H1 (cell line): Measurements from ENCODE around the gene SMC6. TPM values are rescaled to one million over a fixed set of nuclear protein-coding genes. Genes with fewer than 3 reads are reported as not detected.

Experiments
- CTCF ChIA-PET: fragments of 300-600 bp; sonication (Branson Sonifier 250); formaldehyde crosslinking; loops from one replicate; lab custom pipeline; 2021; ENCODE audit not compliant: partially characterized antibody; lab: Charles Lee
- POLR2A ChIA-PET: fragments of 300-600 bp; sonication (Branson Sonifier 250); formaldehyde crosslinking; loops from one replicate; lab custom pipeline; 2021; ENCODE audit warnings: inconsistent platforms; ENCODE audit not compliant: partially characterized antibody; lab: Charles Lee
- DNase-seq, 2 experiments: peaks; one replicate each; pipeline versions ENCODE4 v3.0.0 to v3.0.0-alpha.2; 2010 to 2022; ENCODE audit warnings: low spot score in 2 of 2, low read depth in 1 of 2, mixed read lengths in 1 of 2
- FAIRE-seq: peaks from 2 replicates; lab custom pipeline; 2011; peaks lifted over from hg19 to GRCh38; lab: Jason Lieb, UNC
- H2AFZ ChIP-seq: 2 replicates; pipeline ENCODE4 v1.8.1; 2012; ENCODE audit warnings: low read length, inconsistent platforms
- H2AK5ac ChIP-seq: 2 replicates; pipeline ENCODE4 v1.6.1; 2013; ENCODE audit warnings: low read depth, low read length
- H2BK120ac ChIP-seq: replicated peaks from 2 replicates; pipeline ENCODE3; 2013; ENCODE audit warnings: low read depth, low read length, inconsistent platforms
- H2BK12ac ChIP-seq: 2 replicates; pipeline ENCODE4 v1.6.1; 2013; ENCODE audit warnings: low read depth, low read length
- H2BK15ac ChIP-seq: 2 replicates; pipeline ENCODE4 v1.6.1; 2013; ENCODE audit warnings: low read length
- H2BK20ac ChIP-seq: 2 replicates; pipeline ENCODE4 v1.6.1; 2013; ENCODE audit warnings: low read length
- H2BK5ac ChIP-seq: 2 replicates; pipeline ENCODE4 v1.6.1; 2013; ENCODE audit warnings: low read depth, low read length
- H3K14ac ChIP-seq: 2 replicates; pipeline ENCODE4 v1.6.1; 2013; ENCODE audit warnings: inconsistent platforms; ENCODE audit not compliant: insufficient read length
- H3K18ac ChIP-seq: 2 replicates; pipeline ENCODE4 v1.6.1; 2013; ENCODE audit warnings: low read length; ENCODE audit errors: extremely low read depth
- H3K23ac ChIP-seq: 2 replicates; pipeline ENCODE4 v1.6.1; 2013; ENCODE audit warnings: inconsistent platforms; ENCODE audit not compliant: insufficient read length
- H3K23me2 ChIP-seq: 2 replicates; pipeline ENCODE4 v1.6.1; 2013; ENCODE audit warnings: low read depth, low read length
- H3K27ac ChIP-seq: 2 replicates; pipeline ENCODE4 v1.6.1; 2011; ENCODE audit warnings: low read depth, low read length, inconsistent platforms
- H3K27me3 ChIP-seq, 4 experiments: replicated peaks in 1 of 4; 1 replicate in 1 of 4; 2 replicates in 3 of 4; pipeline versions ENCODE4 v1.6.1 to v1.8.1; 2011 to 2013; ENCODE audit warnings: low read length in 3 of 4, mild to moderate bottlenecking in 3 of 4, inconsistent platforms in 2 of 4, mixed read lengths in 2 of 4, moderate library complexity in 1 of 4; ENCODE audit not compliant: control insufficient read depth in 3 of 4, insufficient read depth in 3 of 4; ENCODE audit errors: extremely low read depth in 1 of 4
- H3K36me3 ChIP-seq, 4 experiments: 2 replicates each; pipeline versions ENCODE4 v1.6.1 to v1.8.1; 2011 to 2013; ENCODE audit warnings: mild to moderate bottlenecking in 4 of 4, low read length in 3 of 4, moderate library complexity in 2 of 4, control low read depth in 1 of 4, inconsistent platforms in 1 of 4; ENCODE audit not compliant: insufficient read depth in 4 of 4, control insufficient read depth in 2 of 4
- H3K4ac ChIP-seq: replicated peaks from 2 replicates; pipeline ENCODE3; 2013; ENCODE audit warnings: low read length, low read depth, mixed read lengths, inconsistent platforms; ENCODE audit not compliant: insufficient read length
- H3K4me1 ChIP-seq, 4 experiments: replicated peaks in 1 of 4; 1 replicate in 1 of 4; 2 replicates in 3 of 4; pipeline versions ENCODE4 v1.6.1 to v1.8.1; 2011 to 2013; ENCODE audit warnings: low read length in 3 of 4, inconsistent platforms in 2 of 4, mixed read lengths in 1 of 4; ENCODE audit not compliant: insufficient read depth in 4 of 4, control insufficient read depth in 3 of 4
- H3K4me2 ChIP-seq, 2 experiments: 2 replicates each; pipeline versions ENCODE4 v1.6.1 to v1.8.1; 2011 to 2013; ENCODE audit warnings: low read depth in 2 of 2, low read length in 2 of 2, control low read depth in 1 of 2, inconsistent platforms in 1 of 2, mild to moderate bottlenecking in 1 of 2; ENCODE audit not compliant: insufficient read depth in 1 of 2
- H3K4me3 ChIP-seq, 4 experiments: fragments of 200-600, 300-600 bp in 1 of 4; sonication (generic), shearing (Covaris generic), sonication (Bioruptor Twin) in 1 of 4; 2 replicates each; pipeline versions ENCODE4 v1.5.1 to v1.8.1; 2011 to 2016; ENCODE audit warnings: low read length in 4 of 4, low read depth in 3 of 4, control low read depth in 2 of 4, inconsistent platforms in 2 of 4, mild to moderate bottlenecking in 2 of 4, mixed read lengths in 1 of 4, moderate library complexity in 1 of 4; ENCODE audit not compliant: insufficient read depth in 2 of 4; ENCODE audit errors: extremely low read depth in 1 of 4
- H3K56ac ChIP-seq: replicated peaks from 2 replicates; pipeline ENCODE3; 2013; ENCODE audit warnings: low read depth, mild to moderate bottlenecking, mixed read lengths, low read length, inconsistent platforms; ENCODE audit not compliant: insufficient read length
- H3K79me1 ChIP-seq: 2 replicates; pipeline ENCODE4 v1.6.1; 2013; ENCODE audit warnings: low read depth, low read length, control low read depth
- H3K79me2 ChIP-seq, 2 experiments: 2 replicates each; pipeline versions ENCODE4 v1.6.1 to v1.8.1; 2012 to 2013; ENCODE audit warnings: low read length in 2 of 2, mild to moderate bottlenecking in 2 of 2, inconsistent platforms in 1 of 2; ENCODE audit not compliant: insufficient read depth in 2 of 2, control insufficient read depth in 1 of 2
- H3K9ac ChIP-seq, 4 experiments: replicated peaks in 1 of 4; 1 replicate in 1 of 4; 2 replicates in 3 of 4; pipeline versions ENCODE4 v1.6.1 to v1.8.1; 2011 to 2013; ENCODE audit warnings: low read depth in 3 of 4, low read length in 3 of 4, control low read depth in 2 of 4, mild to moderate bottlenecking in 2 of 4, moderate library complexity in 2 of 4, inconsistent platforms in 1 of 4; ENCODE audit errors: extremely low read depth in 1 of 4
- H3K9me3 ChIP-seq, 2 experiments: 2 replicates each; pipeline versions ENCODE4 v1.6.1 to v1.8.1; 2012 to 2013; ENCODE audit warnings: mild to moderate bottlenecking in 2 of 2, moderate library complexity in 2 of 2, control low read depth in 1 of 2, inconsistent platforms in 1 of 2, low read depth in 1 of 2, low read length in 1 of 2, mixed read lengths in 1 of 2; ENCODE audit not compliant: insufficient read depth in 2 of 2
- H4K20me1 ChIP-seq, 2 experiments: replicated peaks in 1 of 2; 2 replicates each; pipeline versions ENCODE3 to v1.8.1; 2011 to 2013; ENCODE audit warnings: inconsistent platforms in 2 of 2, low read length in 2 of 2, mild to moderate bottlenecking in 1 of 2; ENCODE audit not compliant: insufficient read depth in 2 of 2, control insufficient read depth in 1 of 2
- H4K5ac ChIP-seq: 2 replicates; pipeline ENCODE4 v1.6.1; 2013; ENCODE audit warnings: low read length, low read depth, mixed read lengths, inconsistent platforms; ENCODE audit not compliant: insufficient read length
- H4K8ac ChIP-seq: 2 replicates; pipeline ENCODE4 v1.8.0; 2013; ENCODE audit warnings: mild to moderate bottlenecking, moderate library complexity, low read length, inconsistent platforms; ENCODE audit not compliant: insufficient read depth; ENCODE audit errors: extremely low read depth
- H4K91ac ChIP-seq: replicated peaks from 2 replicates; pipeline ENCODE3; 2013; ENCODE audit warnings: low read length, mixed read lengths, inconsistent platforms; ENCODE audit not compliant: insufficient read length
- ASH2L ChIP-seq: fragments of 200-600, 300-600 bp; sonication (generic); IDR thresholded peaks from one replicate; pipeline ENCODE4 v1.7.1; 2017; ENCODE audit warnings: low read length
- BACH1 ChIP-seq: IDR thresholded peaks from 2 replicates; pipeline ENCODE4 v1.6.1; 2012; ENCODE audit warnings: low read length, improper control_type of control experiment
- BCL11A ChIP-seq, 2 experiments: IDR thresholded peaks; one replicate each; pipeline ENCODE4 v1.6.1; 2011; ENCODE audit warnings: low read depth in 2 of 2, low read length in 2 of 2, mild to moderate bottlenecking in 2 of 2
- CBX8 ChIP-seq: fragments of 300-800, 300-1000 bp; sonication (generic); IDR thresholded peaks from 2 replicates; pipeline ENCODE4 v1.7.1; 2016; ENCODE audit warnings: low read depth, low read length, borderline replicate concordance
- CHD1 ChIP-seq: IDR thresholded peaks from 2 replicates; pipeline ENCODE4 v1.6.1; 2012; ENCODE audit warnings: low read depth, low read length, improper control_type of control experiment
- CTBP2 ChIP-seq: IDR thresholded peaks from 2 replicates; pipeline ENCODE4 v1.7.0; 2011; ENCODE audit warnings: borderline replicate concordance, mild to moderate bottlenecking, moderate library complexity, mixed read lengths, low read length; ENCODE audit not compliant: insufficient read depth, insufficient read length
- EP300 ChIP-seq, 2 experiments: IDR thresholded peaks; 1 replicate in 1 of 2; 2 replicates in 1 of 2; pipeline ENCODE4 v1.6.1; 2011 to 2012; ENCODE audit warnings: low read depth in 2 of 2, low read length in 2 of 2, mild to moderate bottlenecking in 2 of 2, borderline replicate concordance in 1 of 2, inconsistent platforms in 1 of 2, moderate library complexity in 1 of 2
- FOSL1 ChIP-seq: IDR thresholded peaks from 2 replicates; pipeline ENCODE4 v1.6.1; 2011; ENCODE audit warnings: mild to moderate bottlenecking, low read depth, low read length, moderate library complexity; ENCODE audit not compliant: insufficient read depth
- JUND ChIP-seq: IDR thresholded peaks from 2 replicates; pipeline ENCODE4 v1.6.1; 2011; ENCODE audit warnings: mild to moderate bottlenecking, improper control_type of control experiment, low read length
- POU5F1 ChIP-seq: IDR thresholded peaks from 2 replicates; pipeline ENCODE4 v1.6.1; 2011; ENCODE audit warnings: low read depth, mild to moderate bottlenecking, low read length, moderate library complexity
- RFX5 ChIP-seq: IDR thresholded peaks from 2 replicates; pipeline ENCODE4 v1.6.1; 2011; ENCODE audit warnings: low read depth, low read length, improper control_type of control experiment, borderline replicate concordance
- TEAD4 ChIP-seq: IDR thresholded peaks from 2 replicates; pipeline ENCODE4 v1.6.1; 2012; ENCODE audit warnings: low read depth, low read length, inconsistent platforms, mixed read lengths
- WGBS, 2 experiments: shearing (Covaris generic) in 1 of 2; methylation state at CpG; one replicate each; pipeline versions ENCODE4 v1.1.6 to v1.1.7; 2013 to 2015; ENCODE audit warnings: low lambda C conversion rate in 2 of 2, mixed read lengths in 2 of 2, inconsistent platforms in 1 of 2, low coverage in 1 of 2, missing lambda C conversion rate in 1 of 2; ENCODE audit not compliant: insufficient replicate concordance in 2 of 2, insufficient coverage in 1 of 2, insufficient read length in 1 of 2; ENCODE audit errors: extremely low coverage in 1 of 2, missing lambda C conversion rate in 1 of 2; 5-methylcytosine and 5-hydroxymethylcytosine counted together
- polyA plus RNA-seq, 7 experiments: library from polyadenylated mRNA; depleted of rRNA in 3 of 7; stranded (reverse) in 5 of 7; unstranded in 2 of 7; fragments of >200 nt in 5 of 7; fragments of 200-250 nt in 2 of 7; gene quantifications; 1 replicate in 5 of 7; 2 replicates in 1 of 7; 4 replicates in 1 of 7; pipeline versions ENCODE4 v1.2.1 to v1.2.3, GENCODE V29; 2011 to 2013; ENCODE audit warnings: missing spikeins in 2 of 7, mixed read lengths in 2 of 7
- total RNA-seq: library from RNA; stranded (reverse); fragmentation: NEBNext Ultra II Directional; extraction: Animal tissue kit (Norgen Biotek cat#: 25700); gene quantifications from 2 replicates; pipeline ENCODE4 v1.2.1, GENCODE V29; 2021

The SMC6 gene
- total and polyA plus RNA-seq, 2 of the 8 experiments (the other 6 are each of a cell fraction or from before 2014, with no cell fraction given) = 9.7 to 49.5 TPM

DNA sequence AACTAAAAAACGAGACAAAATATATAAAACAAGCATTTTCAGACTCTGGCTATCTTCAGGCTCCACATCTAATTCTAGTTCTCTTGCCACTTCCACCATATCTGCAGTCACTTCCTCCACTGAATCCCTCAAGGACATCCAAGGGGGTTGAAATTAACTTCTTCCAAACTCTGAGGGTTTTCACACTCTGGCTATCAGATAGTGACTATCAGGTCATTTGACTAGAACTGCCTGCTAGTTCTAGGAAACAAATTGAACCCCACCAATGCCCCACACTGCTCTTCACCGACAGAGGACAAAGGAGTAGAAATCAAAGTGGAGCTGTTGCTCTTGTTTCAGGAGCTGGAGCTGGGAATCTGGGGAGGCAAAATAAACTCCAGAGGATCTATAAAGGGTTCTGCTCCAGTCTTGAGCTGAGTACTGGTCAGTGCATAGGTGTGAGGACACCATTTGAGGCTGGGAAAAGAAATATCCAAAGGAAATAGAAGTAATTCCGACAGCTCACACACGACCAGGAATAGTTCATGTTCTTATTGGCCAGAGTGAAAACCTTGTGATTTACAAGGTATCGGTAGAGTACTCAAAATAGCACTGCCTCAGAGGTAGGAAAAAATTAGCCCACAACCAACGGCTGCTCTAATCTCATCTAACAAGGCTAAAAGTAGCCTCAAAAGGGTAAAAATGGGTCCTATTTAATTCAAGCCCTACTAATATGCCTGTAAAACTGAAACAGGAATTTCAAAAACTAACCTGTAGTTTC, 71.3 kb downstream of the SMC6 start:
- Histone ChIP-seq H4K8ac (no peak overlapping the region), H3K79me1 (no peaks in the 10 kb centered on the region), H2BK15ac (no peak overlapping the region), H3K4me3 (no peak overlapping the region), H3K4me2 (no peak overlapping the region), H3K27me3 (no peaks in the 10 kb centered on the region), H2BK5ac (no peak overlapping the region), H3K23me2 (no peaks in the 10 kb centered on the region), H3K4ac (no peak overlapping the region), H3K14ac (no peak overlapping the region), H2AFZ (no peak overlapping the region), H3K9me3 (no peaks in the 10 kb centered on the region), H3K9ac (no peak overlapping the region), H3K56ac (no peak overlapping the region), H4K5ac (no peak overlapping the region), H2AK5ac (no peak overlapping the region), H3K27ac (no peak overlapping the region), H3K36me3 (peaks cover 0 to 61% (median 18%) of the 10 kb centered on the region in 4 experiments; a peak in 7 of 8 replicates), H3K4me1 (no peaks in the 10 kb centered on the region), H3K23ac (no peak overlapping the region), H4K20me1 (peaks cover 0 to 2% of the 10 kb centered on the region in 2 experiments), H3K18ac (no peak overlapping the region), H2BK120ac (no peak overlapping the region), H2BK20ac (no peak overlapping the region), H2BK12ac (no peak overlapping the region), H4K91ac (no peak overlapping the region), H3K79me2 (no peaks in the 10 kb centered on the region)
- FAIRE-seq (no peak), DNase-seq (no peak)
- CTCF ChIA-PET = interaction anchor here (0.9 to 2.4 kb wide), 4 partner anchors 9 to 67 kb away, joined by 3 to 12 read pairs (median 4); no protein-coding TSS in a partner anchor
- POLR2A ChIA-PET = interaction anchor here (1.8 kb wide), 1 partner anchor 11 kb away, joined by 4 read pairs; no protein-coding TSS in a partner anchor
- TF ChIP-seq CTBP2 (no peak), BCL11A (IDR thresholded peaks at IDR 0.05; ENCODE audit: low read depth in 2 of 2, low read length in 2 of 2) (no peak), POU5F1 (no peak), RFX5 (no peak), CBX8 (no peak), BACH1 (no peak), JUND (no peak), ASH2L (no peak), EP300 (IDR thresholded peaks at IDR 0.05; ENCODE audit: borderline replicate concordance in 1 of 2, low read depth in 2 of 2, low read length in 2 of 2) (no peak), FOSL1 (no peak), TEAD4 (no peak), CHD1 (no peak)
- WGBS, 2 experiments = 89% methylated on average over 6 of the region's 6 CpGs; no CpG with 5 or more reads in 1 of the 2 experiments
